GM19372 (cell line): ENCODE results near the gene MXRA8.
"Not testable (repeated sequence)": the region's sequence is repeated elsewhere in the genome, so short reads cannot be mapped to it uniquely, and the experiment has no call there.

Source experiments
- ATAC-seq: cut with Tn5 transposase; IDR thresholded peaks from one replicate; pipeline ENCODE4 v1.9.1; 2021; ENCODE audit warnings: mild to moderate bottlenecking, low read depth, moderate library complexity; ENCODE audit not compliant: unreplicated experiment

Gene MXRA8

GRCh38 chr1:1370094-1370493 is 11.7 kb upstream of the MXRA8 start:
- ATAC-seq = not testable (repeated sequence)

DNA sequence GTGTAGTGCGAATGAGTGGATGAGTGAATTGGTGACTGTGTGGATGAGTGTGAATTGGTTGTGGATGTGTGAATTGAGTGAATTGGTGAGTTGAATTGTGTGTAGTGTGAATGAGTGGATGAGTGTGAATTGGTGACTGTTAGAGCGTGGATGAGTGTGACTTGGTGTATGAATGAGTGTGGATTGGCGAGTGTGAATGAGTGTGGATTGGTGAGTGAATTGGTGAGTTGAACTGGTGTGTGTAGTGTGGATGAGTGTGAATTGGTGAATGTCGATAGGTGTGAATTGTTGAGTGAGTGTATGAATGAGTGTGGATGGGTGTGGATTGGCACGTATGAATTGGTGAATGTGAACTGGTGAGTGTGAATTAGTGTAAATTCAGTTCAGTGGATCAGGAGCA is 9.0 kb upstream of the MXRA8 start:
- no peak for ATAC-seq

- no peak for ATAC-seq
These were observed 8.3 kb upstream of the MXRA8 start for GRCh38 chr1:1366699-1367066.

DNA sequence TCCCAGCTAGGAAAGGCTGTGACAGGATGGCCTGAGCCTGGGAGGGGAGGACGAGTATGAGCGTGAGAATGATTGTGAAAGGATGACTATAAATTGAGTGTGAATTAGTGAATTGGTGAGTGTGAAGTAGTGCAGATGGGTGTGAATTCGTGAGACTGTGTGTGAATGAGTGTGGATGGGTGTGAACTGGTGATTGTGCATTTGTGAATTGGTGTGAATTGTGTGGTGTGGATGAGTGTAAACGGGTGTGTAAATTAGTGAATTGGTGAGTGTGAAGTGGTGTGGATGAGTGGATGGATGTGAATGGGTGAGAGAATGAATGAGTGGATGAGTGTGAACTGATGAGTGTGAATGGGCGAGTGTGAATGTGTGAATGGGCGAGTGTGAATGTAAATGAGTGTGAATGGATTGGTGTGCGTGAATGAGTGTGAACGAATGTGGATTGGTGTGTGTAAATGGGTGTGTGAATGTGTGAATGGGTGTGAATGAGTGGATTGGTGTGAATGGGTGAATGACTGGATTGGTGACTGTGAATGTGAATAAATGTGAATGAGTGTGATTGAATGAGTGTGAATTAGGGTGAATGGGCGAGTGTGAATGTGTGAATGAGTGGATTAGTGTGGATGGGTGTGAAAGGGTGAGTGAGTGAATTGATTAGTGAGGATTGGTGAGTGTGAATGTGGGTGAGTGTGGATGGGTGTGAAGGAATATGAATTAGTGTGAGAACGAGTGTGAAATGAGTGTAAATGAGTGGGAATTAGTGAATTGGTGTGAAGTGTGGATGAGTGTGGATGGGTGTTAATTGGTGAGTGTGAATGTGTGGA is 7.7 kb upstream of the MXRA8 start:
- no peak for ATAC-seq

DNA sequence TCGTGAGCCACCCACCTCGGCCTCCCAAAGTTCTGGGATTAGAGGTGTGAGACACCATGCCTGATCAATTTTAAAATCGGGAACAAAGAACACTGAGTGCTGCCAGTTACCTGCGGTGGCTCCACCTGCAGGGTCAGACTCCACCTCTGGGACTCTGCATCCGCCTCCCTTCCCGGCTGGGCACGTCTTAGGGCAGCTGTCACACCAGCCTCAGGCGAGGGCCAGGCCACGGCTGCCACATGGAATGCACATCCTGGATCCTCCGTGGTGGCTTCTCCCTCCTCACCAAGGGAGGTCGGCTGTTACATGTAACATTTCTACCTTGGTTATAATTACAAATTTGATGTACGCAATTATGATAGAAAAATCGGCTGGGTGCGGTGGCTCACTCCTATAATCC is 5.9 kb upstream of the MXRA8 start:
- ATAC-seq = no peak

- ATAC-seq = no peak
These were observed 3.6 kb upstream of the MXRA8 start for GRCh38 chr1:1361982-1362423.

- no peak for ATAC-seq
These were observed 3.1 kb upstream of the MXRA8 start for GRCh38 chr1:1361233-1361981.

GRCh38 chr1:1360506-1361169 is 2.3 kb upstream of the MXRA8 start:
- no peak for ATAC-seq

DNA sequence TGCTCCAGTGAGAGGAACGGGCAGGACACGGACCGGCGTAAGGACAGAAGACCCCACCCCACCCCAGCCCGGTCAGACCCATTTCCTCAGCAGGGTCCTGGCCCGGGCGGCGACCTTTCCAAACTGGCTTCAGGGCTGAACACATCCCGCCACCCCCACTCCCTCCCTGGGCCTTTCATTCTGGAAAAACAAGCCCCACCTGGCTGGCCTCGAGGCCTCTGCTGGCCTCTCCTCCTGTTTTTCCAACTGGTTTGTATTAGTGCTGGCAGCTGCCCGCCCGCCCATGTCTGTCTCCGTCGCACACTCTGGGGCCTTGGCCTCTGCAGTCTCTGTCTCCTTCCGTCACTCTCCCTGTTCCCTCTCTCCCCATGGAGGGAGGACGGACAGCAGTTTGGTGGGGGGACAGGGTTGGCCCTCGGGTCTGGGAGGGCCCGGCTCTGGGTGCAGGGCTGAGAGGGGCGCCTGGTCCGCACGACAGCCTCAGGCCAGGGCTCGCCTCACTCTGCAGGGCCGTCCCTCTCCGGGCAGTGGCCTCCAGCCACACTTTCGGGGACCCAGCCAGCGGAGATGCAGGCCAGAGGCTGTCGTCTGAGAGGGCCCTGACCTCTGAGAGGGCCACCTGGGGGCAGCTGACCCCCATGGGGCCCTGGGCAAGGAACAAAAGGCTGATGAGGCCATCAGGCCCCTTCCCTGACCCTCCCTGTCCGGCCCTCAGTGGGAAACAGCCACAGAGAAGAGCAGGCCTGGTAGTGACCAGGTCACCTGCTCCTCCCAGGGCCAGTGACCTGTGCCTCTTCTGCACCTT is 1.5 kb upstream of the MXRA8 start:
- no peak for ATAC-seq

- ATAC-seq = no peak
These were observed 931 bp upstream of the MXRA8 start for GRCh38 chr1:1359308-1359663.

- no peak for ATAC-seq
These were observed 403 bp downstream of the MXRA8 start for GRCh38 chr1:1357871-1358432.

- no peak for ATAC-seq
These were observed 1.5 kb downstream of the MXRA8 start for GRCh38 chr1:1356796-1357401.

GRCh38 chr1:1356166-1356795 is 2.1 kb downstream of the MXRA8 start:
- no peak for ATAC-seq

DNA sequence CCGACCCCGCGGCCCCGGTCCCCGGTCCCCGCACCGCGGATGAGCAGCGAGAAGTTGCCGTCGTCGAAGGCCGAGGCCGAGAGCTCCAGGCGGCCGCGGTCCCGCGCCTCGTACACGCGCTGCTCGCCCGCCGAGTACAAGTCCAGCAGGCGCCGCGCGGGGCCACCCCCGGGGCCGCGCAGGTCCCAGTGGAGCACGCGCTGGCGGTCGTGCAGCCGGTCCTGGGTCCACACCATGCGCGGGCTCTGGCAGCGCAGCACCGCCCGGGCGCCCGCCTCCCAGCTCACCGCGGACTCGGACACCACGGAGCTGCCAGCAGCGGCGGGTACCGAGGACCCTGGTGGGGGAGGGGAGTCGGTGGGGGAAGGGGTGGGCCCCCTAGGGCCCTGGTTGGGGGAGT is 2.9 kb downstream of the MXRA8 start:
- no peak for ATAC-seq

DNA sequence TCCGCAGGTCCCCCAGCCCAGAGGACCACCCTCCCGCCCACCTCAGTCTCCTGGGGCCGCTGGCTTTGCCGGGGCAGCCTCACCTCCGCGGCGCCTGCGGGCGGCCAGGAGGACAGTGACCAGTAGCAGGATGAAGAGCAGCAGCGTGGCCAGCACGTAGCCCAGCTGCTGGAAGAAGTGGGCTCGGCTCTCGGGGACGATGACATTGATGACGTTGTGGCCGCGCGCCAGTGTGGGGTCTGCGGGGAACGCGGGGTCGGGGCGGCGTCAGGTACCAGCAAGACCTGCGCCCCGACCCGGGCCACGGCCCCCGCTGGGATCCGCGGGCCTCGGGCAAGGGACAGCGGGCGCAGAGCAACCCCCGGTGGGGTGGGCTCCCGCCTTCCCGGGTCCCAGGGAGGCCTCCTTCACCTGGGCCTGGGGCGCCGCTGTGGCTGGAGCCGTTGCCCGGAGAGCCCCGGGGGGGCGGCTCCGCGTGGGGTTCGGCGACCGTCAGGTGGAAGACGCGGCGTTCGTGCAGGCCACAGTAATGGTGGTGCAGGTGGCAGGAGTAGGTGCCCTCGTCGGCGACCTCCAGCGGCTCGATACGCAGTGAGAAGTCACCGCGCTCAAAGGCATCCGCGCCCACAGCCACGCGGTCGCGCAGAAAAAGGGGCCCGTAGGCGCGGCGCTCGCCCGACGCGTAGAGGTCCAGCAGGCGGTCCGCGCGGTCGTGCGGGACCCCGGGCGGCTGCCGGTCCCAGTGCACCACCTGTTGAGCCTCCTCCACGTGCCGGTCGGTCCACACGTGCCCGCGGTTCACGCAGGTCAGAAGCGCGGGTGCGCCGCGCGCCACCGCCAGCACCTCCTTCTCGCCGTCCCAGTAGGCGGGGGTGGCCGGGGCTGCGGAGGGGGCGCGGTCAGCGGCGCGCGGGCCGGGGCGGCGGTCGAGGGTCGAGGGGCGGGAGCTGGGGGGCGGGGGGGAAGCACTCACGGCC is 3.8 kb downstream of the MXRA8 start:
- ATAC-seq = no peak

- ATAC-seq = no peak
These were observed 4.8 kb downstream of the MXRA8 start for GRCh38 chr1:1353389-1354151.

GRCh38 chr1:1352786-1353388 is 5.5 kb downstream of the MXRA8 start:
- no peak for ATAC-seq
